Measurements from ENCODE around the gene RNF31.

GRCh38 chr14:24160850-24161804 lies 13.8 kb downstream of the RNF31 start, which contains the start of gene IRF9:
- TF ChIP-seq CTCF (IDR thresholded peaks at IDR 0.05; ENCODE audit: low read depth, low read length, poor library complexity, severe bottlenecking) (peak; percentile 97), EZH2phosphoT487 (IDR thresholded peaks at IDR 0.05; ENCODE audit: borderline replicate concordance, low read length) (no peak)
